ENCODE data around the gene JAGN1. TPM values are rescaled to one million over a fixed set of nuclear protein-coding genes. Genes with fewer than 3 reads are reported as not detected.

JAGN1 gene
- total RNA-seq, 4 donors from 2014 or later: 50.4 to 91.0 (median 75.6) TPM

- ATAC-seq (ENCODE audit: low FRiP score) (no peak), DNase-seq (ENCODE audit: low spot score) (no peak)
- no peak for TF ChIP-seq CTCF (IDR thresholded peaks at IDR 0.05)
Observed at GRCh38 chr3:9917820-9918219, 27.4 kb downstream of the JAGN1 start.

- DNase-seq (ENCODE audit: low spot score): no peak
- TF ChIP-seq CTCF (IDR thresholded peaks at IDR 0.05): no peak
- ATAC-seq (ENCODE audit: low FRiP score): no peak
Observed at GRCh38 chr3:9918261-9919038, 28.0 kb downstream of the JAGN1 start.

- no peak for ATAC-seq (ENCODE audit: low FRiP score)
- TF ChIP-seq CTCF (IDR thresholded peaks at IDR 0.05): no peak
- DNase-seq (ENCODE audit: low spot score): no peak
Observed at GRCh38 chr3:9928158-9928557, 37.7 kb downstream of the JAGN1 start.

- DNase-seq (ENCODE audit: low spot score) (no peak), ATAC-seq (ENCODE audit: low FRiP score) (no peak)
- TF ChIP-seq CTCF (IDR thresholded peaks at IDR 0.05): no peak
Observed at GRCh38 chr3:9930804-9931418, 40.5 kb downstream of the JAGN1 start.

- DNase-seq (ENCODE audit: low spot score): no peak
- ATAC-seq (ENCODE audit: low FRiP score): no peak
- TF ChIP-seq CTCF (IDR thresholded peaks at IDR 0.05): no peak
Observed at GRCh38 chr3:9932535-9932842, 42.1 kb downstream of the JAGN1 start.

- TF ChIP-seq CTCF (IDR thresholded peaks at IDR 0.05): peak in 2 of 3 donors; percentile 40 to 82
- DNase-seq (ENCODE audit: low spot score) (peak; percentile 70), ATAC-seq (ENCODE audit: low FRiP score) (peak; percentile 92)
Observed at GRCh38 chr3:9932843-9933560, 42.6 kb downstream of the JAGN1 start.
